GM23338 (cell line): ENCODE measurements around the gene AURKB. TPM values are rescaled to one million over a fixed set of nuclear protein-coding genes. Genes with fewer than 3 reads are reported as not detected.

ENCODE experiments used
- ATAC-seq: fragments of 200-7000 bp; cut with Tn5 transposase; 3 replicates; pipeline ENCODE4 v1.9.1; 2020
- DNase-seq: peaks from one replicate; pipeline ENCODE4 v3.0.0-alpha.2; 2015; ENCODE audit warnings: low spot score
- H2AFZ ChIP-seq: fragments of 200-600 bp; sonication (generic); 2 replicates; pipeline ENCODE4 v1.8.0; 2016; ENCODE audit warnings: antibody characterized with exemption, mild to moderate bottlenecking, moderate library complexity
- H3F3A ChIP-seq: fragments of 200-600 bp; sonication (generic); replicated peaks from 2 replicates; pipeline ENCODE4 v1.8.0; 2017; ENCODE audit warnings: antibody characterized with exemption, mixed run types, low read depth
- H3K27ac ChIP-seq: fragments of 200-600 bp; sonication (generic); 2 replicates; pipeline ENCODE4 v1.6.1; 2016; ENCODE audit warnings: low read depth
- H3K27me3 ChIP-seq: fragments of 200-600 bp; sonication (generic); 2 replicates; pipeline ENCODE4 v1.8.0; 2016; ENCODE audit warnings: mild to moderate bottlenecking, mixed run types, moderate library complexity; ENCODE audit not compliant: insufficient read depth
- H3K36me3 ChIP-seq: fragments of 200-600 bp; sonication (generic); 2 replicates; pipeline ENCODE4 v1.8.0; 2016; ENCODE audit warnings: mild to moderate bottlenecking; ENCODE audit not compliant: insufficient read depth
- H3K4me1 ChIP-seq: fragments of 200-600 bp; sonication (generic); 2 replicates; pipeline ENCODE4 v1.8.0; 2016; ENCODE audit warnings: mild to moderate bottlenecking, moderate library complexity; ENCODE audit not compliant: insufficient read depth
- H3K4me2 ChIP-seq: fragments of 200-600 bp; sonication (generic); 2 replicates; pipeline ENCODE4 v1.7.1; 2017; ENCODE audit warnings: mixed run types
- H3K4me3 ChIP-seq: fragments of 200-600 bp; sonication (generic); 2 replicates; pipeline ENCODE4 v1.6.1; 2016; ENCODE audit warnings: mixed run types
- H3K79me2 ChIP-seq: fragments of 200-600 bp; sonication (generic); replicated peaks from 2 replicates; pipeline ENCODE4 v1.8.0; 2017; ENCODE audit warnings: mild to moderate bottlenecking; ENCODE audit not compliant: insufficient read depth
- H3K9me2 ChIP-seq: fragments of 200-600 bp; sonication (generic); 2 replicates; pipeline ENCODE4 v1.8.0; 2017; ENCODE audit not compliant: insufficient read depth
- H4K20me1 ChIP-seq: fragments of 200-600 bp; sonication (generic); replicated peaks from 2 replicates; pipeline ENCODE4 v1.8.0; 2017; ENCODE audit warnings: mild to moderate bottlenecking; ENCODE audit not compliant: insufficient read depth
- H3K27ac Mint-ChIP-seq: 2 replicates; pipeline ENCODE4 v1.8.0; 2020; ENCODE audit warnings: inconsistent platforms, mild to moderate bottlenecking, moderate library complexity, mixed read lengths
- H3K27me3 Mint-ChIP-seq: 3 replicates; pipeline ENCODE4 v1.8.0; 2022; ENCODE audit warnings: low read depth, mild to moderate bottlenecking, moderate library complexity, mixed read lengths, inconsistent platforms; ENCODE audit not compliant: insufficient read depth, poor library complexity
- H3K36me3 Mint-ChIP-seq: 3 replicates; pipeline ENCODE4 v1.8.0; 2021; ENCODE audit warnings: low read depth, mild to moderate bottlenecking, inconsistent platforms, moderate library complexity, mixed read lengths
- H3K4me1 Mint-ChIP-seq: 3 replicates; pipeline ENCODE4 v1.8.0; 2020; ENCODE audit warnings: mild to moderate bottlenecking, inconsistent platforms, mixed read lengths
- H3K4me3 Mint-ChIP-seq: 3 replicates; pipeline ENCODE4 v1.8.0; 2021; ENCODE audit warnings: moderate library complexity, mild to moderate bottlenecking, inconsistent platforms, mixed read lengths
- H3K9me3 Mint-ChIP-seq: 3 replicates; pipeline ENCODE4 v1.8.0; 2020; ENCODE audit warnings: moderate library complexity, mild to moderate bottlenecking, inconsistent platforms, mixed read lengths
- CREB1 ChIP-seq: fragments of 250-450 bp; sonication (Bioruptor Pico); IDR thresholded peaks from 2 replicates; pipeline ENCODE4 v1.5.0; 2020; ENCODE audit warnings: low read depth, mild to moderate bottlenecking, moderate library complexity
- EZH2 ChIP-seq: fragments of 200-600 bp; sonication (generic); IDR thresholded peaks from one replicate; pipeline ENCODE4 v1.8.0; 2017; ENCODE audit warnings: antibody characterized with exemption, mild to moderate bottlenecking, low read depth; ENCODE audit not compliant: unreplicated experiment
- EZH2phosphoT487 ChIP-seq: fragments of 200-600 bp; sonication (generic); IDR thresholded peaks from one replicate; pipeline ENCODE4 v1.8.1; 2018; ENCODE audit warnings: antibody characterized with exemption; ENCODE audit not compliant: unreplicated experiment
- JUNB ChIP-seq: IDR thresholded peaks from one replicate; pipeline ENCODE4 v1.6.1; 2016; ENCODE audit warnings: antibody characterized with exemption; ENCODE audit not compliant: unreplicated experiment
- NANOG ChIP-seq: IDR thresholded peaks from 2 replicates; pipeline ENCODE4 v1.6.1; 2016; ENCODE audit warnings: antibody characterized with exemption, borderline replicate concordance
- STAT1 ChIP-seq: IDR thresholded peaks from one replicate; pipeline ENCODE4 v1.6.1; 2016; ENCODE audit warnings: antibody characterized with exemption; ENCODE audit not compliant: unreplicated experiment
- ZNF114 ChIP-seq: fragments of 250-450 bp; sonication (Bioruptor Pico); IDR thresholded peaks from 2 replicates; pipeline ENCODE4 v1.5.0; 2020; ENCODE audit warnings: mild to moderate bottlenecking, moderate library complexity
- ZNF331 ChIP-seq: fragments of 250-450 bp; sonication (Bioruptor Pico); IDR thresholded peaks from 2 replicates; pipeline ENCODE4 v1.5.0; 2020; ENCODE audit warnings: low read depth, mild to moderate bottlenecking, moderate library complexity
- long read RNA-seq: library from polyadenylated mRNA; unstranded; transcript quantifications from one replicate; pipeline ENCODE4 v2.0.0, GENCODE V29; 2020; ENCODE audit not compliant: unreplicated experiment
- polyA plus RNA-seq: library from polyadenylated mRNA; unstranded; fragments of >200 nt; fragmentation: Nextera tagmentation; extraction: Ambion mirVana; gene quantifications from 2 replicates; pipeline ENCODE4 v1.2.1, GENCODE V29; 2016
- total RNA-seq: library from RNA; depleted of rRNA; stranded (reverse); fragments of >200 nt; shearing (Covaris generic); gene quantifications from 2 replicates; pipeline ENCODE4 v1.2.3, GENCODE V29; 2014; rRNA removed
- TF ChIP-seq, protein P1 (sequence below): IDR thresholded peaks from one replicate; pipeline ENCODE4 v1.6.1; 2018; ENCODE audit warnings: antibody characterized with exemption; ENCODE audit not compliant: unreplicated experiment
- TF ChIP-seq, protein P2 (sequence below): IDR thresholded peaks from 2 replicates; pipeline ENCODE4 v1.6.1; 2016; ENCODE audit warnings: antibody characterized with exemption
- TF ChIP-seq, protein P3 (sequence below), 2 experiments: fragments of 200-600 bp in 1 of 2; sonication (generic) in 1 of 2; conservative IDR thresholded peaks; 2 replicates each; pipeline versions ENCODE4 v1.5.1 to v1.6.1; 2016 to 2017; ENCODE audit warnings: antibody characterized with exemption in 2 of 2, low read depth in 2 of 2, mild to moderate bottlenecking in 2 of 2, moderate library complexity in 1 of 2
- TF ChIP-seq, protein P4 (sequence below): fragments of 250-450 bp; sonication (Bioruptor Pico); IDR thresholded peaks from 2 replicates; pipeline ENCODE4 v1.5.0; 2020; ENCODE audit warnings: mild to moderate bottlenecking, moderate library complexity

AURKB gene
- total RNA-seq (128 and 135 TPM in 2 replicates), polyA plus RNA-seq (202 and 212 TPM in 2 replicates)
- long read RNA-seq, transcript AURKB-201 (9 exons, 1,254 nt), result minor isoform, 7 of 234 reads
- long read RNA-seq, transcript AURKB-202 (8 exons, 1,167 nt), result minor isoform, 9 of 234 reads
- long read RNA-seq, transcript AURKB-214 (9 exons, 1,227 nt), result major isoform, 166 of 234 reads
- long read RNA-seq, partial matches to known transcripts, result 13 of 234 reads
- long read RNA-seq, other reads (novel, unspliced or antisense), result 39 of 234 reads

DNA sequence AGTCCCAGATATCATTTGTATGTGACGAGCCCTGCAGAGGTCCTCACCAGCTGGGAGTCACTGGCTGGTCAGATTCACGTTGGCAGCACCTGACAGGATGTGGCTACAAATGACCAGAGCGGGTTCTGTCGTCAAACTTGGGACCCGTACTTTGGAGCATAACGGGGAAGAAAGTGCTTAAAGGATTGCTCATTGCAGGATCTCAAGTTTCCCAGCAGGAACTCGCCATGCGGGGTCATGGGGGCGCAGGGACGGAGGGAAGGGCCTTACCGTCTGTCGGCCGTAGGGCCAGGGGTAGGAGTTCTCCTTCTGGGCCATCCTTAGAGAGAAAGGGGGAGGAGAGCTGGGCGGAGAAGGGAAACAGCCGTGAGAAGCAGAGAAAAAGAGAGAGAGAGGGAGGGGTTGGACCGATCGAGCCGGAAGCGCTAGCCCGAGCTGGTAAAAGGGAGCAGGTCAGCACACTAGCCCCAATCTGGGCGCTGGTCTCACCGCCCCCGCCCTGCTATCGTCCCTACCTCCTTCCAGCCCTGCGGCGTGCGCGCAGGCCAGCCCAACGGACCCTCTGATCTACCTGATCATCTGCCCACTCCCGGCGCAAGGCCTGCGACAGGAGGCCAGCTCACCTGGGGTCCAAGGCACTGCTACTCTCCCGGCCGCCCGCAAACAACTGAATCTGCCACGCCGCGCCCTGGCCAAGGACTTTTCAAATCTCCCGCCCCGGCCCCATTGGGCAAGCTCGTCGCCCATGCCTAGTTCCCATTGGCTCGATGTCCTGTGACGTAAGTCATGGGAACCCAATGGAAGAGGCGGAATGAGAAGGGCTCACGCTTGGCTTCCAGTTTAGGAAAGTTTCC is at the start of gene AURKB:
AURKB (minus strand) TSS at position 669 of the 854 bp plus-strand sequence; CDS start at position 318, 351 bp downstream.
- Mint-ChIP-seq H3K9me3 (no peaks in the 10 kb centered on the region; the same call in 1 of the 3 replicates), H3K4me1 (peaks cover 12% of the 10 kb centered on the region), H3K27ac (peak within 1 kb of the TSS; percentile 99), H3K36me3 (peaks cover 43% of the 10 kb centered on the region), H3K4me3 (peak within 1 kb of the TSS; percentile 98), H3K27me3 (peaks cover 20% of the 10 kb centered on the region)
- peaks cover 24% of the 10 kb centered on the region for H3K36me3 ChIP-seq
- H3K27ac ChIP-seq, result peak within 1 kb of the TSS; percentile 85
- no peaks in the 10 kb centered on the region for H3K9me2 ChIP-seq
- peaks cover 20% of the 10 kb centered on the region for H3F3A ChIP-seq
- peaks cover 12% of the 10 kb centered on the region for H3K4me1 ChIP-seq
- DNase-seq (peak; percentile 99), ATAC-seq (peak; percentile 94)
- H3K4me2 ChIP-seq, result peak within 1 kb of the TSS; percentile 87
- H3K79me2 ChIP-seq, result peaks cover 30% of the 10 kb centered on the region
- H4K20me1 ChIP-seq, result peaks cover 17% of the 10 kb centered on the region; the same call in 1 of the 2 replicates
- no peak within 1 kb of the TSS for H2AFZ ChIP-seq
- H3K4me3 ChIP-seq, result peak within 1 kb of the TSS; percentile 72
- no peaks in the 10 kb centered on the region for H3K27me3 ChIP-seq
- TF ChIP-seq, protein P1, sequence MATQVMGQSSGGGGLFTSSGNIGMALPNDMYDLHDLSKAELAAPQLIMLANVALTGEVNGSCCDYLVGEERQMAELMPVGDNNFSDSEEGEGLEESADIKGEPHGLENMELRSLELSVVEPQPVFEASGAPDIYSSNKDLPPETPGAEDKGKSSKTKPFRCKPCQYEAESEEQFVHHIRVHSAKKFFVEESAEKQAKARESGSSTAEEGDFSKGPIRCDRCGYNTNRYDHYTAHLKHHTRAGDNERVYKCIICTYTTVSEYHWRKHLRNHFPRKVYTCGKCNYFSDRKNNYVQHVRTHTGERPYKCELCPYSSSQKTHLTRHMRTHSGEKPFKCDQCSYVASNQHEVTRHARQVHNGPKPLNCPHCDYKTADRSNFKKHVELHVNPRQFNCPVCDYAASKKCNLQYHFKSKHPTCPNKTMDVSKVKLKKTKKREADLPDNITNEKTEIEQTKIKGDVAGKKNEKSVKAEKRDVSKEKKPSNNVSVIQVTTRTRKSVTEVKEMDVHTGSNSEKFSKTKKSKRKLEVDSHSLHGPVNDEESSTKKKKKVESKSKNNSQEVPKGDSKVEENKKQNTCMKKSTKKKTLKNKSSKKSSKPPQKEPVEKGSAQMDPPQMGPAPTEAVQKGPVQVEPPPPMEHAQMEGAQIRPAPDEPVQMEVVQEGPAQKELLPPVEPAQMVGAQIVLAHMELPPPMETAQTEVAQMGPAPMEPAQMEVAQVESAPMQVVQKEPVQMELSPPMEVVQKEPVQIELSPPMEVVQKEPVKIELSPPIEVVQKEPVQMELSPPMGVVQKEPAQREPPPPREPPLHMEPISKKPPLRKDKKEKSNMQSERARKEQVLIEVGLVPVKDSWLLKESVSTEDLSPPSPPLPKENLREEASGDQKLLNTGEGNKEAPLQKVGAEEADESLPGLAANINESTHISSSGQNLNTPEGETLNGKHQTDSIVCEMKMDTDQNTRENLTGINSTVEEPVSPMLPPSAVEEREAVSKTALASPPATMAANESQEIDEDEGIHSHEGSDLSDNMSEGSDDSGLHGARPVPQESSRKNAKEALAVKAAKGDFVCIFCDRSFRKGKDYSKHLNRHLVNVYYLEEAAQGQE, result no peak
- TF ChIP-seq EZH2 (no peak), NANOG (no peak), STAT1 (no peak), JUNB (no peak), ZNF114 (CRISPR knock-in tag) (no peak), CREB1 (peak; percentile 86), ZNF331 (CRISPR knock-in tag) (no peak), EZH2phosphoT487 (no peak)
- TF ChIP-seq, protein P2, sequence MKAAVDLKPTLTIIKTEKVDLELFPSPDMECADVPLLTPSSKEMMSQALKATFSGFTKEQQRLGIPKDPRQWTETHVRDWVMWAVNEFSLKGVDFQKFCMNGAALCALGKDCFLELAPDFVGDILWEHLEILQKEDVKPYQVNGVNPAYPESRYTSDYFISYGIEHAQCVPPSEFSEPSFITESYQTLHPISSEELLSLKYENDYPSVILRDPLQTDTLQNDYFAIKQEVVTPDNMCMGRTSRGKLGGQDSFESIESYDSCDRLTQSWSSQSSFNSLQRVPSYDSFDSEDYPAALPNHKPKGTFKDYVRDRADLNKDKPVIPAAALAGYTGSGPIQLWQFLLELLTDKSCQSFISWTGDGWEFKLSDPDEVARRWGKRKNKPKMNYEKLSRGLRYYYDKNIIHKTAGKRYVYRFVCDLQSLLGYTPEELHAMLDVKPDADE, result peak; percentile 32
- TF ChIP-seq, protein P3, sequence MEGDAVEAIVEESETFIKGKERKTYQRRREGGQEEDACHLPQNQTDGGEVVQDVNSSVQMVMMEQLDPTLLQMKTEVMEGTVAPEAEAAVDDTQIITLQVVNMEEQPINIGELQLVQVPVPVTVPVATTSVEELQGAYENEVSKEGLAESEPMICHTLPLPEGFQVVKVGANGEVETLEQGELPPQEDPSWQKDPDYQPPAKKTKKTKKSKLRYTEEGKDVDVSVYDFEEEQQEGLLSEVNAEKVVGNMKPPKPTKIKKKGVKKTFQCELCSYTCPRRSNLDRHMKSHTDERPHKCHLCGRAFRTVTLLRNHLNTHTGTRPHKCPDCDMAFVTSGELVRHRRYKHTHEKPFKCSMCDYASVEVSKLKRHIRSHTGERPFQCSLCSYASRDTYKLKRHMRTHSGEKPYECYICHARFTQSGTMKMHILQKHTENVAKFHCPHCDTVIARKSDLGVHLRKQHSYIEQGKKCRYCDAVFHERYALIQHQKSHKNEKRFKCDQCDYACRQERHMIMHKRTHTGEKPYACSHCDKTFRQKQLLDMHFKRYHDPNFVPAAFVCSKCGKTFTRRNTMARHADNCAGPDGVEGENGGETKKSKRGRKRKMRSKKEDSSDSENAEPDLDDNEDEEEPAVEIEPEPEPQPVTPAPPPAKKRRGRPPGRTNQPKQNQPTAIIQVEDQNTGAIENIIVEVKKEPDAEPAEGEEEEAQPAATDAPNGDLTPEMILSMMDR (conservative IDR thresholded peaks at IDR 0.05; ENCODE audit: low read depth in 2 of 2), result no peak; a peak in 1 of 4 replicates
- TF ChIP-seq, protein P4, sequence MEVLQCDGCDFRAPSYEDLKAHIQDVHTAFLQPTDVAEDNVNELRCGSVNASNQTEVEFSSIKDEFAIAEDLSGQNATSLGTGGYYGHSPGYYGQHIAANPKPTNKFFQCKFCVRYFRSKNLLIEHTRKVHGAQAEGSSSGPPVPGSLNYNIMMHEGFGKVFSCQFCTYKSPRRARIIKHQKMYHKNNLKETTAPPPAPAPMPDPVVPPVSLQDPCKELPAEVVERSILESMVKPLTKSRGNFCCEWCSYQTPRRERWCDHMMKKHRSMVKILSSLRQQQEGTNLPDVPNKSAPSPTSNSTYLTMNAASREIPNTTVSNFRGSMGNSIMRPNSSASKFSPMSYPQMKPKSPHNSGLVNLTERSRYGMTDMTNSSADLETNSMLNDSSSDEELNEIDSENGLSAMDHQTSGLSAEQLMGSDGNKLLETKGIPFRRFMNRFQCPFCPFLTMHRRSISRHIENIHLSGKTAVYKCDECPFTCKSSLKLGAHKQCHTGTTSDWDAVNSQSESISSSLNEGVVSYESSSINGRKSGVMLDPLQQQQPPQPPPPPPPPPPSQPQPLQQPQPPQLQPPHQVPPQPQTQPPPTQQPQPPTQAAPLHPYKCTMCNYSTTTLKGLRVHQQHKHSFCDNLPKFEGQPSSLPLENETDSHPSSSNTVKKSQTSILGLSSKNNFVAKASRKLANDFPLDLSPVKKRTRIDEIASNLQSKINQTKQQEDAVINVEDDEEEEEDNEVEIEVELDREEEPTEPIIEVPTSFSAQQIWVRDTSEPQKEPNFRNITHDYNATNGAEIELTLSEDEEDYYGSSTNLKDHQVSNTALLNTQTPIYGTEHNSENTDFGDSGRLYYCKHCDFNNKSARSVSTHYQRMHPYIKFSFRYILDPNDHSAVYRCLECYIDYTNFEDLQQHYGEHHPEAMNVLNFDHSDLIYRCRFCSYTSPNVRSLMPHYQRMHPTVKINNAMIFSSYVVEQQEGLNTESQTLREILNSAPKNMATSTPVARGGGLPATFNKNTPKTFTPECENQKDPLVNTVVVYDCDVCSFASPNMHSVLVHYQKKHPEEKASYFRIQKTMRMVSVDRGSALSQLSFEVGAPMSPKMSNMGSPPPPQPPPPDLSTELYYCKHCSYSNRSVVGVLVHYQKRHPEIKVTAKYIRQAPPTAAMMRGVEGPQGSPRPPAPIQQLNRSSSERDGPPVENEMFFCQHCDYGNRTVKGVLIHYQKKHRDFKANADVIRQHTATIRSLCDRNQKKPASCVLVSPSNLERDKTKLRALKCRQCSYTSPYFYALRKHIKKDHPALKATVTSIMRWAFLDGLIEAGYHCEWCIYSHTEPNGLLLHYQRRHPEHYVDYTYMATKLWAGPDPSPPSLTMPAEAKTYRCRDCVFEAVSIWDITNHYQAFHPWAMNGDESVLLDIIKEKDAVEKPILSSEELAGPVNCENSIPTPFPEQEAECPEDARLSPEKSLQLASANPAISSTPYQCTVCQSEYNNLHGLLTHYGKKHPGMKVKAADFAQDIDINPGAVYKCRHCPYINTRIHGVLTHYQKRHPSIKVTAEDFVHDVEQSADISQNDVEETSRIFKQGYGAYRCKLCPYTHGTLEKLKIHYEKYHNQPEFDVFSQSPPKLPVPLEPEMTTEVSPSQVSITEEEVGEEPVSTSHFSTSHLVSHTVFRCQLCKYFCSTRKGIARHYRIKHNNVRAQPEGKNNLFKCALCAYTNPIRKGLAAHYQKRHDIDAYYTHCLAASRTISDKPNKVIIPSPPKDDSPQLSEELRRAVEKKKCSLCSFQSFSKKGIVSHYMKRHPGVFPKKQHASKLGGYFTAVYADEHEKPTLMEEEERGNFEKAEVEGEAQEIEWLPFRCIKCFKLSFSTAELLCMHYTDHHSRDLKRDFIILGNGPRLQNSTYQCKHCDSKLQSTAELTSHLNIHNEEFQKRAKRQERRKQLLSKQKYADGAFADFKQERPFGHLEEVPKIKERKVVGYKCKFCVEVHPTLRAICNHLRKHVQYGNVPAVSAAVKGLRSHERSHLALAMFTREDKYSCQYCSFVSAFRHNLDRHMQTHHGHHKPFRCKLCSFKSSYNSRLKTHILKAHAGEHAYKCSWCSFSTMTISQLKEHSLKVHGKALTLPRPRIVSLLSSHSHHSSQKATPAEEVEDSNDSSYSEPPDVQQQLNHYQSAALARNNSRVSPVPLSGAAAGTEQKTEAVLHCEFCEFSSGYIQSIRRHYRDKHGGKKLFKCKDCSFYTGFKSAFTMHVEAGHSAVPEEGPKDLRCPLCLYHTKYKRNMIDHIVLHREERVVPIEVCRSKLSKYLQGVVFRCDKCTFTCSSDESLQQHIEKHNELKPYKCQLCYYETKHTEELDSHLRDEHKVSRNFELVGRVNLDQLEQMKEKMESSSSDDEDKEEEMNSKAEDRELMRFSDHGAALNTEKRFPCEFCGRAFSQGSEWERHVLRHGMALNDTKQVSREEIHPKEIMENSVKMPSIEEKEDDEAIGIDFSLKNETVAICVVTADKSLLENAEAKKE (CRISPR knock-in tag), result no peak
